ENCODE results near the gene SMYD4. TPM values are rescaled to one million over a fixed set of nuclear protein-coding genes. Genes with fewer than 3 reads are reported as not detected.

Gene SMYD4
- total RNA-seq, 3 donors from 2014 or later (not counting 1 experiment from before 2014, with no cell fraction given) = 20.3 to 37.8 (median 24.3) TPM

GRCh38 chr17:1745513-1746020, 84.1 kb downstream of the SMYD4 start:
- Mint-ChIP-seq H3K4me1 (no peaks in the 10 kb centered on the region), H3K36me3 (no peaks in the 10 kb centered on the region), H3K27me3 (ENCODE audit: low read depth in 2 of 2) (peaks cover 0 to 6% of the 10 kb centered on the region in 2 donors), H3K9me3 (no peaks in the 10 kb centered on the region), H3K4me3 (no peak overlapping the region), H3K27ac (no peak overlapping the region)
- intact Hi-C loops (cut with micrococcal nuclease) = no loop called here
- TF ChIP-seq CTCF (IDR thresholded peaks at IDR 0.05) = no peak
- peaks cover 2% of the 10 kb centered on the region for H3K4me1 ChIP-seq (ENCODE audit: control insufficient read depth, insufficient read depth, low read length)
- no peaks in the 10 kb centered on the region for H3K9me3 ChIP-seq (ENCODE audit: control insufficient read depth, insufficient read depth, low read length)
- no peaks in the 10 kb centered on the region for H3K36me3 ChIP-seq (ENCODE audit: control insufficient read depth, insufficient read depth, low read length)
- no peak overlapping the region for H3K4me3 ChIP-seq (ENCODE audit: low read length)
- H3K27ac ChIP-seq (ENCODE audit: low read length) = no peak overlapping the region
- ATAC-seq = no peak
- DNase-seq = no peak
- H3K27me3 ChIP-seq (ENCODE audit: control insufficient read depth, insufficient read depth, low read length) = no peaks in the 10 kb centered on the region
- 93% methylated on average over 12 of the region's 12 CpGs for WGBS (ENCODE audit: insufficient coverage)

GRCh38 chr17:1744551-1745512, 84.9 kb downstream of the SMYD4 start:
- no peaks in the 10 kb centered on the region for H3K9me3 Mint-ChIP-seq
- Histone ChIP-seq H3K9me3 (ENCODE audit: control insufficient read depth, insufficient read depth, low read length) (no peaks in the 10 kb centered on the region), H3K36me3 (ENCODE audit: control insufficient read depth, insufficient read depth, low read length) (no peaks in the 10 kb centered on the region), H3K4me1 (ENCODE audit: control insufficient read depth, insufficient read depth, low read length) (no peaks in the 10 kb centered on the region), H3K27ac (ENCODE audit: low read length) (no peak overlapping the region), H3K27me3 (ENCODE audit: control insufficient read depth, insufficient read depth, low read length) (no peaks in the 10 kb centered on the region), H3K4me3 (ENCODE audit: low read length) (no peak overlapping the region)
- no peak for ATAC-seq
- no peaks in the 10 kb centered on the region for H3K36me3 Mint-ChIP-seq
- DNase-seq = no peak
- H3K4me3 Mint-ChIP-seq = no peak overlapping the region
- 89% methylated on average over 27 of the region's 29 CpGs for WGBS (ENCODE audit: insufficient coverage)
- intact Hi-C loops (cut with micrococcal nuclease) = no loop called here
- TF ChIP-seq CTCF (IDR thresholded peaks at IDR 0.05) = no peak
- H3K4me1 Mint-ChIP-seq = no peaks in the 10 kb centered on the region
- H3K27me3 Mint-ChIP-seq (ENCODE audit: low read depth in 2 of 2) = peaks cover 0 to 6% of the 10 kb centered on the region in 2 donors
- no peak overlapping the region for H3K27ac Mint-ChIP-seq

DNA sequence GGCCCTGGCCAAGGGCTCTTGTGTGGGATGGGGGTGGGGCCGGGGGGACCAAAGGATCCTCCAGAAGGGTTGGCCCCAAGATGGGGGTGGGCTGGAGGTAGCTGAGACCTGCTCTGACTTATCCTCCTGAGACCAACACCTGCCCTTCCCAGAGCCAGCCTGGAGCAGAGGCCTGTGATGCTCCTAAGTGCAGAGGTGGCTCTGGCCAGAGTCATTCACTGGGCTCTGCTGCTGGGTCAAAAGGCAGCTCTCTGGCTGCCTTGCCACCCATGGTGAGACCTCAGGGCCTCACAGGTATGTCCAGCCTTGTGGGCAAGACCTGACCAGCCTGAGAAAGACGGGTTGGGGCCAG, 86.6 kb downstream of the SMYD4 start:
- WGBS (ENCODE audit: insufficient coverage) = 77% methylated on average over 2 of the region's 2 CpGs
- no peak overlapping the region for H3K4me3 ChIP-seq (ENCODE audit: low read length)
- no peak overlapping the region for H3K4me3 Mint-ChIP-seq
- no peaks in the 10 kb centered on the region for H3K27me3 ChIP-seq (ENCODE audit: control insufficient read depth, insufficient read depth, low read length)
- H3K9me3 ChIP-seq (ENCODE audit: control insufficient read depth, insufficient read depth, low read length) = no peaks in the 10 kb centered on the region
- ATAC-seq (no peak), DNase-seq (no peak)
- no peaks in the 10 kb centered on the region for H3K27me3 Mint-ChIP-seq (ENCODE audit: low read depth in 2 of 2)
- H3K36me3 ChIP-seq (ENCODE audit: control insufficient read depth, insufficient read depth, low read length) = no peaks in the 10 kb centered on the region
- H3K9me3 Mint-ChIP-seq = no peaks in the 10 kb centered on the region
- intact Hi-C loops (cut with micrococcal nuclease) = no loop called here
- H3K4me1 ChIP-seq (ENCODE audit: control insufficient read depth, insufficient read depth, low read length) = no peaks in the 10 kb centered on the region
- no peak for TF ChIP-seq CTCF (IDR thresholded peaks at IDR 0.05)
- no peaks in the 10 kb centered on the region for H3K36me3 Mint-ChIP-seq
- no peak overlapping the region for H3K27ac Mint-ChIP-seq
- no peak overlapping the region for H3K27ac ChIP-seq (ENCODE audit: low read length)
- peaks cover 0 to under 1% of the 10 kb centered on the region in 2 donors for H3K4me1 Mint-ChIP-seq
